SK-N-SH (cell line): Measurements from ENCODE around the gene ROBO4. TPM values are rescaled to one million over a fixed set of nuclear protein-coding genes. Genes with fewer than 3 reads are reported as not detected.

ENCODE experiments used
- CTCF ChIA-PET: fragments of 300-600, 350-600 bp; formaldehyde crosslinking; extraction: SDS; loops from one replicate; lab custom pipeline; 2021; lab: Yijun Ruan, JAX
- POLR2A ChIA-PET: fragments of 350-600 bp; sonication (Branson Sonifier 250); formaldehyde crosslinking; extraction: SDS; loops from one replicate; lab custom pipeline; 2020; ENCODE audit warnings: antibody characterized with exemption, inconsistent platforms; lab: Yijun Ruan, JAX
- DNase-seq: peaks from one replicate; pipeline ENCODE4 v3.0.0; 2012
- H2AFZ ChIP-seq: fragments of 200-600 bp; sonication (generic); 2 replicates; pipeline ENCODE4 v1.8.1; 2016; ENCODE audit warnings: antibody characterized with exemption, mild to moderate bottlenecking, low read depth
- H3F3A ChIP-seq: fragments of 200-600 bp; sonication (generic); replicated peaks from 2 replicates; pipeline ENCODE3; 2016; ENCODE audit warnings: antibody characterized with exemption, mild to moderate bottlenecking; ENCODE audit not compliant: insufficient read depth
- H3K27ac ChIP-seq, 2 experiments: fragments of 200-500 bp in 1 of 2; fragments of 200-600 bp in 1 of 2; sonication (Bioruptor generic) in 1 of 2; sonication (generic), shearing (Covaris generic) in 1 of 2; 2 replicates each; pipeline versions ENCODE4 v1.5.1 to v1.6.1; 2014 to 2016; ENCODE audit warnings: low read depth in 2 of 2, inconsistent platforms in 1 of 2, low read length in 1 of 2, mild to moderate bottlenecking in 1 of 2, mixed read lengths in 1 of 2
- H3K27me3 ChIP-seq: fragments of 200-600 bp; sonication (generic), shearing (Covaris generic); 2 replicates; pipeline ENCODE4 v1.6.1; 2016; ENCODE audit warnings: mixed run types; ENCODE audit not compliant: insufficient read depth
- H3K36me3 ChIP-seq, 2 experiments: fragments of 200-500 bp in 1 of 2; fragments of 200-600 bp in 1 of 2; sonication (Bioruptor generic) in 1 of 2; sonication (generic) in 1 of 2; replicated peaks in 1 of 2; 2 replicates each; pipeline versions ENCODE3 to v1.5.1; 2014 to 2016; ENCODE audit warnings: low read length in 1 of 2, mild to moderate bottlenecking in 1 of 2; ENCODE audit not compliant: insufficient read depth in 2 of 2, control insufficient read depth in 1 of 2
- H3K4me1 ChIP-seq, 2 experiments: fragments of 200-500 bp in 1 of 2; fragments of 200-600 bp in 1 of 2; sonication (Bioruptor generic) in 1 of 2; sonication (generic), shearing (Covaris generic) in 1 of 2; 2 replicates each; pipeline versions ENCODE4 v1.5.1 to v1.6.1; 2014 to 2016; ENCODE audit warnings: low read depth in 1 of 2, low read length in 1 of 2, mixed run types in 1 of 2; ENCODE audit not compliant: insufficient read depth in 2 of 2, control insufficient read depth in 1 of 2
- H3K4me2 ChIP-seq: fragments of 200-600 bp; sonication (generic), shearing (Covaris generic); 2 replicates; pipeline ENCODE4 v1.6.1; 2017; ENCODE audit warnings: mixed run types
- H3K4me3 ChIP-seq, 2 experiments: fragments of 200-500 bp in 1 of 2; fragments of 200-600 bp in 1 of 2; sonication (Bioruptor generic) in 1 of 2; sonication (generic), shearing (Covaris generic) in 1 of 2; 2 replicates each; pipeline versions ENCODE4 v1.5.1 to v1.8.1; 2014 to 2016; ENCODE audit warnings: low read depth in 2 of 2, inconsistent platforms in 1 of 2, low read length in 1 of 2, mild to moderate bottlenecking in 1 of 2, mixed read lengths in 1 of 2, moderate library complexity in 1 of 2
- H3K79me2 ChIP-seq: fragments of 200-600 bp; sonication (generic); 2 replicates; pipeline ENCODE4 v1.8.1; 2017; ENCODE audit warnings: mild to moderate bottlenecking; ENCODE audit not compliant: insufficient read depth
- H3K9ac ChIP-seq: fragments of 200-600 bp; sonication (generic); 2 replicates; pipeline ENCODE4 v1.6.1; 2017; ENCODE audit warnings: mixed run types
- H3K9me2 ChIP-seq: fragments of 200-600 bp; sonication (generic); 2 replicates; pipeline ENCODE4 v1.6.1; 2017; ENCODE audit warnings: mixed run types
- H3K9me3 ChIP-seq: fragments of 200-600 bp; sonication (generic); 2 replicates; pipeline ENCODE4 v1.6.1; 2017; ENCODE audit warnings: mixed run types, mild to moderate bottlenecking, moderate library complexity
- H4K20me1 ChIP-seq: fragments of 200-600 bp; sonication (generic); 2 replicates; pipeline ENCODE4 v1.6.1; 2017; ENCODE audit warnings: mild to moderate bottlenecking, mixed run types; ENCODE audit not compliant: insufficient read depth
- CHD2 ChIP-seq: fragments of 150-350 bp; IDR thresholded peaks from 2 replicates; pipeline ENCODE4 v1.6.1; 2018; ENCODE audit warnings: low read length; ENCODE audit not compliant: partially characterized antibody
- ELF1 ChIP-seq: IDR thresholded peaks from 2 replicates; pipeline ENCODE4 v1.4.0; 2012
- EZH2phosphoT487 ChIP-seq: fragments of 200-600 bp; sonication (generic); IDR thresholded peaks from 2 replicates; pipeline ENCODE4 v1.6.1; 2017; ENCODE audit warnings: low read depth, mixed run types, mild to moderate bottlenecking, antibody characterized with exemption, moderate library complexity, borderline replicate concordance
- FOXJ3 ChIP-seq: sonication (generic); formaldehyde crosslinking; IDR thresholded peaks from 2 replicates; pipeline ENCODE4 v1.5.1; 2020; ENCODE audit warnings: mild to moderate bottlenecking, missing genetic modification reagents
- FOXM1 ChIP-seq: IDR thresholded peaks from 2 replicates; pipeline ENCODE4 v1.4.0; 2012; ENCODE audit warnings: low read depth, mild to moderate bottlenecking
- GABPA ChIP-seq: IDR thresholded peaks from 2 replicates; pipeline ENCODE4 v1.4.0; 2012; ENCODE audit warnings: low read depth, mild to moderate bottlenecking
- MXI1 ChIP-seq: IDR thresholded peaks from 2 replicates; pipeline ENCODE4 v1.6.1; 2012; ENCODE audit warnings: mild to moderate bottlenecking, low read depth, low read length, improper control_type of control experiment
- RXRA ChIP-seq: IDR thresholded peaks from 2 replicates; pipeline ENCODE4 v1.4.0; 2012; ENCODE audit warnings: low read depth, mild to moderate bottlenecking, borderline replicate concordance
- TEAD4 ChIP-seq: IDR thresholded peaks from 2 replicates; pipeline ENCODE4 v1.4.0; 2012; ENCODE audit warnings: mild to moderate bottlenecking, borderline replicate concordance; ENCODE audit not compliant: insufficient read depth
- YY1 ChIP-seq: IDR thresholded peaks from 2 replicates; pipeline ENCODE4 v1.4.0; 2012; ENCODE audit warnings: low read depth, mild to moderate bottlenecking
- WGBS: methylation state at CpG from one replicate; pipeline ENCODE4 v1.1.6; 2017; ENCODE audit warnings: low lambda C conversion rate; 5-methylcytosine and 5-hydroxymethylcytosine counted together
- polyA plus RNA-seq, 3 experiments: library from polyadenylated mRNA; depleted of rRNA; stranded (reverse); fragments of >200 nt; gene quantifications; 2 replicates each; pipeline ENCODE4 v1.2.3, GENCODE V29; 2012
- TF ChIP-seq, protein P1 (sequence below): IDR thresholded peaks from 2 replicates; pipeline ENCODE4 v1.4.0; 2012; ENCODE audit warnings: low read depth, borderline replicate concordance
- TF ChIP-seq, protein P2 (sequence below): IDR thresholded peaks from 2 replicates; pipeline ENCODE4; 2012
- TF ChIP-seq, protein P3 (sequence below): fragments of 200-600 bp; sonication (generic); IDR thresholded peaks from 2 replicates; pipeline ENCODE4 v1.6.1; 2017; ENCODE audit warnings: antibody characterized with exemption, mild to moderate bottlenecking, moderate library complexity

The ROBO4 gene
- polyA plus RNA-seq, 1 of the 3 experiments (the other 2 are of a cell fraction): 0.95 TPM

DNA sequence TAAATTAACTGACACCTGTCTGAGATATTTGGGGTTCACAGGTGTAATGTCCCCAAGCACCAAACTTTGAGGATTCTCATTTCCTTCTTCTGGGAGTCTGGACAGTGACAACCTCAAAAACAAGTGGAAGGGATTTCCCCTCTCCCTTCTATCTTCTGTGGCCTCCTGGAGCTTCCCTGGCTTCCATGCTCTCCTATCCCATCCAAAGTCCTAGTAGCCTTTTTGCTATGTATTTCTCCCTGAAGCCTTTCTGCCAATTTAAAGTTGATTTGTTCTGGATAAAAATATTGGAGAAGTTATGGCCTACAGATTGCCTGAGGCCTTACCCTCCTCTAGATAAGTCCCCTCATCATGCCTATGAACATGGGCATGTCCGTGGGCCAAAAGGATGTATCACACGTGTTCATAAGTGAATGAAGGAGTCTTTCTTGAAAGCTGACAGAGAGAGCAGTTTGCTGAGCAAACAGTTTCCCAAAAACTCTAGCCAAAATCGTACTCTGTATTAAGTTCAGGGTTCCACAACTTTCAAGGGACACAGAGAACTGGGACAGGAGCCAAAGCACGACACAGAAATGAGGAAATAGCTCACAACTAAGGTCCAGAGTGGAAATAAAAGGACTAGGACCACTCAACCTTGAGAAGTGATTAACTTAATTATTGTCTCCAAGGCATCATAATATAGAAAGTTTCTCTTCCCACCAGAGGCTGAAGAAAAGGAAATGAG is 31.4 kb upstream of the ROBO4 start:
- CTCF ChIA-PET: interaction anchor here (0.6 kb wide), 1 partner anchor 486 kb away, joined by 3 read pairs; no protein-coding TSS in a partner anchor
- H3F3A ChIP-seq: no peaks in the 10 kb centered on the region
- H3K9me2 ChIP-seq: no peaks in the 10 kb centered on the region
- POLR2A ChIA-PET: no interaction called here
- no peaks in the 10 kb centered on the region for H3K36me3 ChIP-seq
- H3K9me3 ChIP-seq: no peaks in the 10 kb centered on the region
- TF ChIP-seq, protein P1, sequence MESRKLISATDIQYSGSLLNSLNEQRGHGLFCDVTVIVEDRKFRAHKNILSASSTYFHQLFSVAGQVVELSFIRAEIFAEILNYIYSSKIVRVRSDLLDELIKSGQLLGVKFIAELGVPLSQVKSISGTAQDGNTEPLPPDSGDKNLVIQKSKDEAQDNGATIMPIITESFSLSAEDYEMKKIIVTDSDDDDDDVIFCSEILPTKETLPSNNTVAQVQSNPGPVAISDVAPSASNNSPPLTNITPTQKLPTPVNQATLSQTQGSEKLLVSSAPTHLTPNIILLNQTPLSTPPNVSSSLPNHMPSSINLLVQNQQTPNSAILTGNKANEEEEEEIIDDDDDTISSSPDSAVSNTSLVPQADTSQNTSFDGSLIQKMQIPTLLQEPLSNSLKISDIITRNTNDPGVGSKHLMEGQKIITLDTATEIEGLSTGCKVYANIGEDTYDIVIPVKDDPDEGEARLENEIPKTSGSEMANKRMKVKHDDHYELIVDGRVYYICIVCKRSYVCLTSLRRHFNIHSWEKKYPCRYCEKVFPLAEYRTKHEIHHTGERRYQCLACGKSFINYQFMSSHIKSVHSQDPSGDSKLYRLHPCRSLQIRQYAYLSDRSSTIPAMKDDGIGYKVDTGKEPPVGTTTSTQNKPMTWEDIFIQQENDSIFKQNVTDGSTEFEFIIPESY: no peak
- no peak overlapping the region for H3K9ac ChIP-seq
- no peak overlapping the region for H2AFZ ChIP-seq
- WGBS: 19% methylated on average over 4 of the region's 4 CpGs
- no peak for DNase-seq
- H3K79me2 ChIP-seq: no peaks in the 10 kb centered on the region
- H3K27ac ChIP-seq: no peak overlapping the region
- H3K4me1 ChIP-seq: no peaks in the 10 kb centered on the region
- H4K20me1 ChIP-seq: no peaks in the 10 kb centered on the region
- no peak overlapping the region for H3K4me3 ChIP-seq
- H3K27me3 ChIP-seq: no peaks in the 10 kb centered on the region
- no peak overlapping the region for H3K4me2 ChIP-seq

DNA sequence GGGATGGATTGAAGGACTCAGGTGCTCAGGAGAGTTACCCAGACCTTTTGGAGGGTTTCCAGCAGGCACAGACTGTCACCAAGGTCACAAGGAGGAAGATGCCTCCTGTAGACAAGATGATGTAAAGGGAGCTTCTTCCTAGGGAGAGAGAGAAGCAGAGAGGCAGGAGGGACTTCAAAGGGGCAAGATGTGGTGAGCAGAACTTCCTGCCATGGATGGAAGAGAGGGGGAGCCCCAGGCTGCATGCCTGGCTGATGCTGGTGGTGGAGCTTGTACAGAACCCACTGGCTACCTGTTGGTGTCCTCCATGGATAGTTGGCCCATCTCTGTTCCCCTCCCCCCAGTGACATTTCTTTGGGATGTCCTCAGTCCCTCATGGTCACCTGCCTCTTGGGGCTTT is 25.6 kb upstream of the ROBO4 start:
- Histone ChIP-seq H2AFZ (no peak overlapping the region), H3K9ac (no peak overlapping the region), H3K4me2 (no peak overlapping the region), H3K4me3 (no peak overlapping the region), H3K27ac (no peak overlapping the region), H3K27me3 (no peaks in the 10 kb centered on the region), H3K9me2 (no peaks in the 10 kb centered on the region), H3K9me3 (no peaks in the 10 kb centered on the region), H4K20me1 (no peaks in the 10 kb centered on the region), H3K36me3 (no peaks in the 10 kb centered on the region), H3K4me1 (peaks cover 0 to 3% of the 10 kb centered on the region in 2 experiments; a peak in 1 of 4 replicates), H3F3A (no peaks in the 10 kb centered on the region), H3K79me2 (no peaks in the 10 kb centered on the region)
- POLR2A ChIA-PET: no interaction called here
- CTCF ChIA-PET: interaction anchor here (0.9 kb wide), 1 partner anchor 57 kb away, joined by 3 read pairs; no protein-coding TSS in a partner anchor
- TF ChIP-seq TEAD4 (no peak), FOXJ3 (no peak), MXI1 (no peak), CHD2 (no peak), RXRA (no peak), YY1 (no peak), ELF1 (no peak), GABPA (no peak), EZH2phosphoT487 (no peak), FOXM1 (no peak)
- TF ChIP-seq, protein P2, sequence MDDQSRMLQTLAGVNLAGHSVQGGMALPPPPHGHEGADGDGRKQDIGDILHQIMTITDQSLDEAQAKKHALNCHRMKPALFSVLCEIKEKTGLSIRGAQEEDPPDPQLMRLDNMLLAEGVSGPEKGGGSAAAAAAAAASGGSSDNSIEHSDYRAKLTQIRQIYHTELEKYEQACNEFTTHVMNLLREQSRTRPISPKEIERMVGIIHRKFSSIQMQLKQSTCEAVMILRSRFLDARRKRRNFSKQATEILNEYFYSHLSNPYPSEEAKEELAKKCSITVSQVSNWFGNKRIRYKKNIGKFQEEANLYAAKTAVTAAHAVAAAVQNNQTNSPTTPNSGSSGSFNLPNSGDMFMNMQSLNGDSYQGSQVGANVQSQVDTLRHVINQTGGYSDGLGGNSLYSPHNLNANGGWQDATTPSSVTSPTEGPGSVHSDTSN: no peak
- TF ChIP-seq, protein P3, sequence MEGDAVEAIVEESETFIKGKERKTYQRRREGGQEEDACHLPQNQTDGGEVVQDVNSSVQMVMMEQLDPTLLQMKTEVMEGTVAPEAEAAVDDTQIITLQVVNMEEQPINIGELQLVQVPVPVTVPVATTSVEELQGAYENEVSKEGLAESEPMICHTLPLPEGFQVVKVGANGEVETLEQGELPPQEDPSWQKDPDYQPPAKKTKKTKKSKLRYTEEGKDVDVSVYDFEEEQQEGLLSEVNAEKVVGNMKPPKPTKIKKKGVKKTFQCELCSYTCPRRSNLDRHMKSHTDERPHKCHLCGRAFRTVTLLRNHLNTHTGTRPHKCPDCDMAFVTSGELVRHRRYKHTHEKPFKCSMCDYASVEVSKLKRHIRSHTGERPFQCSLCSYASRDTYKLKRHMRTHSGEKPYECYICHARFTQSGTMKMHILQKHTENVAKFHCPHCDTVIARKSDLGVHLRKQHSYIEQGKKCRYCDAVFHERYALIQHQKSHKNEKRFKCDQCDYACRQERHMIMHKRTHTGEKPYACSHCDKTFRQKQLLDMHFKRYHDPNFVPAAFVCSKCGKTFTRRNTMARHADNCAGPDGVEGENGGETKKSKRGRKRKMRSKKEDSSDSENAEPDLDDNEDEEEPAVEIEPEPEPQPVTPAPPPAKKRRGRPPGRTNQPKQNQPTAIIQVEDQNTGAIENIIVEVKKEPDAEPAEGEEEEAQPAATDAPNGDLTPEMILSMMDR: no peak
- no peak for DNase-seq
